Neural progenitor cell (in vitro differentiated cells): ENCODE data around the gene DOLPP1. TPM values are rescaled to one million over a fixed set of nuclear protein-coding genes. Genes with fewer than 3 reads are reported as not detected.

Source experiments
- DNase-seq: peaks from one replicate; pipeline ENCODE4 v3.0.0-alpha.2; 2016; ENCODE audit warnings: low spot score
- H2AFZ ChIP-seq: fragments of 200-600 bp; sonication (generic); replicated peaks from 2 replicates; pipeline ENCODE4 v1.6.1; 2016; ENCODE audit warnings: antibody characterized with exemption
- H3F3A ChIP-seq: fragments of 200-600 bp; sonication (generic); 2 replicates; pipeline ENCODE4 v1.6.1; 2016; ENCODE audit warnings: antibody characterized with exemption, low read depth
- H3K27ac ChIP-seq: fragments of 200-600 bp; sonication (generic); 2 replicates; pipeline ENCODE4 v1.5.1; 2016; ENCODE audit warnings: mild to moderate bottlenecking
- H3K27me3 ChIP-seq: fragments of 200-600 bp; sonication (generic); 2 replicates; pipeline ENCODE4 v1.6.1; 2016; ENCODE audit warnings: mild to moderate bottlenecking, moderate library complexity
- H3K36me3 ChIP-seq: fragments of 200-600 bp; sonication (generic); 2 replicates; pipeline ENCODE4 v1.5.1; 2016
- H3K4me1 ChIP-seq: fragments of 200-600 bp; sonication (generic); 2 replicates; pipeline ENCODE4 v1.6.1; 2016; ENCODE audit warnings: mixed run types
- H3K4me2 ChIP-seq: fragments of 200-600 bp; sonication (generic); 2 replicates; pipeline ENCODE4 v1.6.1; 2016
- H3K4me3 ChIP-seq: fragments of 200-600 bp; sonication (generic); 2 replicates; pipeline ENCODE4 v1.5.1; 2016
- H3K79me2 ChIP-seq: fragments of 200-600 bp; sonication (generic); 2 replicates; pipeline ENCODE4 v1.6.1; 2016; ENCODE audit warnings: low read depth
- H3K9ac ChIP-seq: fragments of 200-600 bp; sonication (generic); 2 replicates; pipeline ENCODE4 v1.6.1; 2016
- H3K9me3 ChIP-seq: fragments of 200-600 bp; sonication (generic); 2 replicates; pipeline ENCODE4 v1.5.1; 2016; ENCODE audit warnings: low read depth
- H4K20me1 ChIP-seq: fragments of 200-600 bp; sonication (generic); 2 replicates; pipeline ENCODE4 v1.6.1; 2016; ENCODE audit warnings: low read depth
- H3K27ac Mint-ChIP-seq: 3 replicates; pipeline ENCODE4 v1.8.0; 2021; ENCODE audit warnings: mixed read lengths
- H3K27me3 Mint-ChIP-seq: 2 replicates; pipeline ENCODE4 v1.8.0; 2022; ENCODE audit warnings: low read depth, mild to moderate bottlenecking, inconsistent platforms, moderate library complexity, mixed read lengths; ENCODE audit not compliant: insufficient read depth
- H3K36me3 Mint-ChIP-seq: 3 replicates; pipeline ENCODE4 v1.8.0; 2021; ENCODE audit warnings: mixed read lengths
- H3K4me1 Mint-ChIP-seq: 3 replicates; pipeline ENCODE4 v1.8.0; 2021; ENCODE audit warnings: mixed read lengths
- H3K4me3 Mint-ChIP-seq: 3 replicates; pipeline ENCODE4 v1.8.0; 2021; ENCODE audit warnings: mild to moderate bottlenecking, moderate library complexity, mixed read lengths
- H3K9me3 Mint-ChIP-seq: 3 replicates; pipeline ENCODE4 v1.8.0; 2020; ENCODE audit warnings: mixed read lengths
- EZH2 ChIP-seq: fragments of 200-600 bp; sonication (generic); IDR thresholded peaks from 2 replicates; pipeline ENCODE4 v1.6.1; 2017; ENCODE audit warnings: antibody characterized with exemption, mild to moderate bottlenecking, moderate library complexity
- EZH2phosphoT487 ChIP-seq: fragments of 200-600 bp; sonication (generic); IDR thresholded peaks from 2 replicates; pipeline ENCODE4 v1.6.1; 2017; ENCODE audit warnings: antibody characterized with exemption
- total RNA-seq: library from RNA; depleted of rRNA; stranded (reverse); fragments of >200 nt; gene quantifications from 2 replicates; pipeline ENCODE4 v1.2.3, GENCODE V29; 2015; ENCODE audit warnings: low replicate concordance
- TF ChIP-seq, protein P1 (sequence below): fragments of 200-600 bp; sonication (generic); IDR thresholded peaks from 2 replicates; pipeline ENCODE4 v1.5.1; 2017; ENCODE audit warnings: antibody characterized with exemption, mild to moderate bottlenecking

Gene DOLPP1
- total RNA-seq, 1 donor from 2014 or later: 25.1 TPM

DNA sequence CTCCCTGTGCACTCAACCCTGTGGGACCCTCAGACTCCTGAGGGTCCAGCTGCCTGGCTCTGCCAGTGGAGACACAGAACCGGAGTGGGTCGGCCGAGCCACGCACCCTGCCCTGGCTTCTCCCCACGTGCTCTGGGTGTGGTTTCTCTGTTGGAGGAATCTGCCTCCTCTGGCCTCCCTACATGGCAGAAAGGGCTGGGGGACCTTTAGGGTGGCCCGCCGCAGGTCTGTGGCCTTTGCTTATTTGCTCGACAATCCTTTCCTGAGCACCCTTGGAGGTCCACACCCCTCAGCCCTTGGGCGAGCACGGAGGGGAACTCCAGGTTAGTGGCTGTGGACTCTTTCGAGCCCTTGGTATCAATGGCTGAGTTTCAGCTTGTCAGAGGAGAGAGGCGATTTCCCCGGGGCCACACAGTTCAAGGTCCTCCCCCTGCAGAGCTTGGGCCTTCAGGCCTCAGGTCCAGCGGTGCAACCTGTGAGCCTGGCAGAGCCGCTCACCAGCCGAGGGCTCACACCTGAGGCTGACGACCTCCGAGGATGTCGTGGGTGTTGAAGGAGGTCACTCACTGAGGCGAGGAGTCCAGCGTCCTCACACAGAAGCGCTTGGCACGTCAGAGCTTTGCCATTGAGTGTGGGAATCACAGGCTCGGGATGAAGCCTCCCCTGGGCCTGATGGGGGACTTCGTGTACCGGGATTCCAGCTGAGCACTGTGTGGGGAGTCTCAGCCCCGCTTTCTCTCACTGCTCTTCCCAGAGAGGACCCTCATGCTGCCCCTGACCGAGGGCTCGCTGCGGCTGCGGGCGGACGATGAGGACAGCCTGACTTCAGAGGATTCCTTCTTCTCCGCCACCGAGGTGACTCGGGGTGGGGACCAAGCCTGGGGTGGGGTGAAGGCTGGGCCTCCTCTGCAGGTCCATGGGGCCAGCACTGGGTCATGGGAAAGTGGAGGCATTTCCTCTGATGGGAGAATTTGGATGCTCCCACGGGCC is 20.8 kb upstream of the DOLPP1 start:
- Mint-ChIP-seq H3K27me3 (no peaks in the 10 kb centered on the region), H3K4me1 (no peaks in the 10 kb centered on the region), H3K9me3 (no peaks in the 10 kb centered on the region), H3K4me3 (no peak overlapping the region), H3K27ac (no peak overlapping the region), H3K36me3 (peaks cover 2% of the 10 kb centered on the region)
- Histone ChIP-seq H3K9me3 (no peaks in the 10 kb centered on the region), H3F3A (no peaks in the 10 kb centered on the region), H3K4me1 (no peaks in the 10 kb centered on the region), H3K27me3 (no peaks in the 10 kb centered on the region), H3K4me3 (no peak overlapping the region), H4K20me1 (no peaks in the 10 kb centered on the region), H3K4me2 (no peak overlapping the region), H2AFZ (no peak overlapping the region), H3K9ac (no peak overlapping the region), H3K36me3 (no peaks in the 10 kb centered on the region), H3K27ac (no peak overlapping the region), H3K79me2 (no peaks in the 10 kb centered on the region)
- TF ChIP-seq, protein P1, sequence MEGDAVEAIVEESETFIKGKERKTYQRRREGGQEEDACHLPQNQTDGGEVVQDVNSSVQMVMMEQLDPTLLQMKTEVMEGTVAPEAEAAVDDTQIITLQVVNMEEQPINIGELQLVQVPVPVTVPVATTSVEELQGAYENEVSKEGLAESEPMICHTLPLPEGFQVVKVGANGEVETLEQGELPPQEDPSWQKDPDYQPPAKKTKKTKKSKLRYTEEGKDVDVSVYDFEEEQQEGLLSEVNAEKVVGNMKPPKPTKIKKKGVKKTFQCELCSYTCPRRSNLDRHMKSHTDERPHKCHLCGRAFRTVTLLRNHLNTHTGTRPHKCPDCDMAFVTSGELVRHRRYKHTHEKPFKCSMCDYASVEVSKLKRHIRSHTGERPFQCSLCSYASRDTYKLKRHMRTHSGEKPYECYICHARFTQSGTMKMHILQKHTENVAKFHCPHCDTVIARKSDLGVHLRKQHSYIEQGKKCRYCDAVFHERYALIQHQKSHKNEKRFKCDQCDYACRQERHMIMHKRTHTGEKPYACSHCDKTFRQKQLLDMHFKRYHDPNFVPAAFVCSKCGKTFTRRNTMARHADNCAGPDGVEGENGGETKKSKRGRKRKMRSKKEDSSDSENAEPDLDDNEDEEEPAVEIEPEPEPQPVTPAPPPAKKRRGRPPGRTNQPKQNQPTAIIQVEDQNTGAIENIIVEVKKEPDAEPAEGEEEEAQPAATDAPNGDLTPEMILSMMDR: no peak
- TF ChIP-seq EZH2: no peak
- no peak for TF ChIP-seq EZH2phosphoT487
- DNase-seq: no peak

DNA sequence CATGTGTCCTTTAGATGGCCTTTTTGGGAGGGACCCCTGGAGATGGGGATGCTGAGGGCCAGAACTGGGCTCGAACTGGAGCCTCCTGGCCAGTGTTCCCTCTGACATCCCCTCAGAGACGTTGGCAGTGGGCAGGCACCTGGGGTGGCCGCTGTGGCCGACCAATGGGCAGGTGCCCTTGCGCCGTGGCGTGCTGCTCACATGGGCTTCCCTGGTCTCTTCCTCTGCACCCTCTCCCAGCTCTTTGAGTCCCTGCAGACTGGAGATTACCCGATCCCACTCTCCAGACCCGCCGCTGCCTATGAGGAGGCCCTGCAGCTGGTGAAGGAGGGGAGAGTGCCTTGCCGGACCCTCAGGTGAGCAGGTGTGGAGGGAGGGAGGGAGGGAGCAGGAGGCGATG is 19.9 kb upstream of the DOLPP1 start:
- no peaks in the 10 kb centered on the region for H3K9me3 Mint-ChIP-seq
- H3K36me3 Mint-ChIP-seq: peaks cover 6% of the 10 kb centered on the region
- Histone ChIP-seq H3K4me3 (no peak overlapping the region), H3K9me3 (no peaks in the 10 kb centered on the region), H3K27me3 (no peaks in the 10 kb centered on the region), H3K36me3 (no peaks in the 10 kb centered on the region), H3K79me2 (no peaks in the 10 kb centered on the region), H3K9ac (no peak overlapping the region), H3K27ac (no peak overlapping the region), H2AFZ (no peak overlapping the region), H3K4me1 (no peaks in the 10 kb centered on the region), H4K20me1 (no peaks in the 10 kb centered on the region), H3K4me2 (no peak overlapping the region), H3F3A (no peaks in the 10 kb centered on the region)
- H3K27ac Mint-ChIP-seq: no peak overlapping the region
- no peak overlapping the region for H3K4me3 Mint-ChIP-seq
- TF ChIP-seq, protein P1: no peak
- TF ChIP-seq EZH2: no peak
- DNase-seq: no peak
- no peaks in the 10 kb centered on the region for H3K27me3 Mint-ChIP-seq
- no peaks in the 10 kb centered on the region for H3K4me1 Mint-ChIP-seq

DNA sequence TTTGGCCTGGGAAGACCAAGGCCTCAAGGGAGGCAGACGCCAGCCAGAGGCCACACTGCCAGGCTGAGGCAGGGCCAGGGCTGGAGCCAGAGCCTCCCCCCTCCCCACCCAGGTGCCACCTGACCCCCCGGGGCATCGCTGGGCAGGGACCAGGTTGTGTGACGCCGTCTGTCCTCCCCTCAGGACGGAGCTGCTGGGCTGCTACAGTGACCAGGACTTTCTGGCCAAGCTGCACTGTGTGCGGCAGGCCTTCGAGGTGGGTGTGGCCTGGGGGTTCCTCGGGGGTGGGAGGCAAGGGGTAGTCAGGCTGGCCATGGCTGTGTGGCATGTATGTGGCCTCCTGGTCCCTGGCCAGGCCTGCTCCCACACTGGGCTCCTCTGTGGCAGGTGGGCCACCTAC is 17.9 kb upstream of the DOLPP1 start:
- no peaks in the 10 kb centered on the region for H3F3A ChIP-seq
- Mint-ChIP-seq H3K4me1 (no peaks in the 10 kb centered on the region), H3K9me3 (no peaks in the 10 kb centered on the region), H3K27ac (no peak overlapping the region), H3K4me3 (no peak overlapping the region), H3K36me3 (peaks cover 6% of the 10 kb centered on the region), H3K27me3 (no peaks in the 10 kb centered on the region)
- H3K4me1 ChIP-seq: no peaks in the 10 kb centered on the region
- TF ChIP-seq, protein P1: no peak
- TF ChIP-seq EZH2 (no peak), EZH2phosphoT487 (no peak)
- no peaks in the 10 kb centered on the region for H3K36me3 ChIP-seq
- no peak for DNase-seq
- H3K27ac ChIP-seq: no peak overlapping the region
- no peak overlapping the region for H3K4me2 ChIP-seq
- H3K4me3 ChIP-seq: no peak overlapping the region
- no peaks in the 10 kb centered on the region for H4K20me1 ChIP-seq
- H3K79me2 ChIP-seq: no peaks in the 10 kb centered on the region
- no peak overlapping the region for H3K9ac ChIP-seq
- no peaks in the 10 kb centered on the region for H3K27me3 ChIP-seq
- no peak overlapping the region for H2AFZ ChIP-seq
- H3K9me3 ChIP-seq: no peaks in the 10 kb centered on the region
